Measurements from ENCODE around the gene PARVA.

DNA sequence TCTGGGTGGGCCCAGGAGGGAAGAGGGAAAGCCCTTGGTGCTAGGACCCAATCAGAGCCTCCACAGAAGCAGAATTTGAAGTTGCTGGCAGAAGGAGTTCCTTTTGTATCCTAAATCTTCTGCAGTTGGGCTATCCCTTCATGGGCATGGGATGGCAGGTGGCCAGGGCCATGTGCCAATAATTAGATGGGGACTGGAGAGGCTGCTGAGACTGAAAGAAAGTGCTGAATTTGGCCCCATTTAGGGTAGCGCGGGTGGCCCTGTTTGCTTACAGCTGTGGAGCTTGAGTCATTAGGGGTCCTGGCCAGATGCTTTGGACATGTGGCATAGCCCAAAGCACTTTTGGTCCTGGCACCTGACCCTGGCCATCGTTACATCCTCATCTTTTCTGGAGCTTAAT, 27.1 kb downstream of the PARVA start:
- no peak for TF ChIP-seq CTCF (IDR thresholded peaks at IDR 0.05)
- TF ChIP-seq EP300 (IDR thresholded peaks at IDR 0.05), result no peak
- TF ChIP-seq POLR2A (IDR thresholded peaks at IDR 0.05), result no peak
